ENCODE data around the gene RPL15.

GRCh38 chr3:23919628-23920027, 2.7 kb downstream of the RPL15 start:
- TF ChIP-seq EZH2 (IDR thresholded peaks at IDR 0.05; ENCODE audit: insufficient read depth, low read length) = no peak
- TF ChIP-seq, protein P1, sequence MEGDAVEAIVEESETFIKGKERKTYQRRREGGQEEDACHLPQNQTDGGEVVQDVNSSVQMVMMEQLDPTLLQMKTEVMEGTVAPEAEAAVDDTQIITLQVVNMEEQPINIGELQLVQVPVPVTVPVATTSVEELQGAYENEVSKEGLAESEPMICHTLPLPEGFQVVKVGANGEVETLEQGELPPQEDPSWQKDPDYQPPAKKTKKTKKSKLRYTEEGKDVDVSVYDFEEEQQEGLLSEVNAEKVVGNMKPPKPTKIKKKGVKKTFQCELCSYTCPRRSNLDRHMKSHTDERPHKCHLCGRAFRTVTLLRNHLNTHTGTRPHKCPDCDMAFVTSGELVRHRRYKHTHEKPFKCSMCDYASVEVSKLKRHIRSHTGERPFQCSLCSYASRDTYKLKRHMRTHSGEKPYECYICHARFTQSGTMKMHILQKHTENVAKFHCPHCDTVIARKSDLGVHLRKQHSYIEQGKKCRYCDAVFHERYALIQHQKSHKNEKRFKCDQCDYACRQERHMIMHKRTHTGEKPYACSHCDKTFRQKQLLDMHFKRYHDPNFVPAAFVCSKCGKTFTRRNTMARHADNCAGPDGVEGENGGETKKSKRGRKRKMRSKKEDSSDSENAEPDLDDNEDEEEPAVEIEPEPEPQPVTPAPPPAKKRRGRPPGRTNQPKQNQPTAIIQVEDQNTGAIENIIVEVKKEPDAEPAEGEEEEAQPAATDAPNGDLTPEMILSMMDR (IDR thresholded peaks at IDR 0.05; ENCODE audit: insufficient read depth, low read depth, low read length) = no peak

All from astrocyte (in vitro differentiated cells and primary cell).